GM12874 (cell line): ENCODE results near the gene USB1.

Source experiments
- CTCF ChIP-seq: IDR thresholded peaks from 2 replicates; pipeline ENCODE4 v1.5.1; 2011; ENCODE audit warnings: low read depth, mild to moderate bottlenecking, control low read depth, low read length, moderate library complexity; ENCODE audit not compliant: insufficient read depth

Gene USB1

GRCh38 chr16:57981636-57982035 is 19.6 kb upstream of the USB1 start:
- no peak for TF ChIP-seq CTCF

GRCh38 chr16:57982385-57982784 is 18.8 kb upstream of the USB1 start:
- TF ChIP-seq CTCF: no peak

- TF ChIP-seq CTCF: no peak
These were observed 16.6 kb upstream of the USB1 start for GRCh38 chr16:57984443-57985203.

- no peak for TF ChIP-seq CTCF
These were observed 15.7 kb upstream of the USB1 start for GRCh38 chr16:57985204-57986181.

GRCh38 chr16:57986196-57986595 is 15.0 kb upstream of the USB1 start:
- TF ChIP-seq CTCF: no peak

- no peak for TF ChIP-seq CTCF
These were observed 13.6 kb upstream of the USB1 start for GRCh38 chr16:57987441-57988177.

GRCh38 chr16:57988929-57989328 is 12.3 kb upstream of the USB1 start:
- TF ChIP-seq CTCF: no peak
